SU-DHL-6 (cell line): ENCODE results near the gene KISS1R.

Experiments used
- CTCF ChIP-seq: fragments of 200-600 bp; sonication (generic); IDR thresholded peaks from one replicate; pipeline ENCODE4 v1.5.1; 2017; ENCODE audit warnings: antibody characterized with exemption, mild to moderate bottlenecking, low read length, moderate library complexity; ENCODE audit not compliant: insufficient read depth, poor library complexity, severe bottlenecking
- EZH2phosphoT487 ChIP-seq: fragments of 200-600 bp; sonication (generic), shearing (Covaris generic); conservative IDR thresholded peaks from 2 replicates; pipeline ENCODE4 v1.6.1; 2018; ENCODE audit warnings: mild to moderate bottlenecking, antibody characterized with exemption, low read length, moderate library complexity, mixed read lengths

GRCh38 chr19:929891-930258, 12.7 kb downstream of the KISS1R start:
- TF ChIP-seq CTCF: no peak
- no peak for TF ChIP-seq EZH2phosphoT487
